Smooth muscle cell (in vitro differentiated cells): ENCODE data around the gene GRK4. TPM values are rescaled to one million over a fixed set of nuclear protein-coding genes. Genes with fewer than 3 reads are reported as not detected.
A peak's percentile ranks its signal among the peaks of the same experiment; 100 is the strongest.

Experiments used
- DNase-seq: peaks from one replicate; lab custom pipeline; 2025; ENCODE audit not compliant: unreplicated experiment; lab: John Stamatoyannopoulos, UW
- H2AFZ ChIP-seq: fragments of 200-600 bp; sonication (generic); 2 replicates; pipeline ENCODE4 v1.6.0; 2016; ENCODE audit warnings: antibody characterized with exemption, low read depth, mild to moderate bottlenecking
- H3F3A ChIP-seq: fragments of 200-600 bp; sonication (generic); 2 replicates; pipeline ENCODE4 v1.6.0; 2017; ENCODE audit warnings: antibody characterized with exemption, low read depth
- H3K27ac ChIP-seq: fragments of 200-600 bp; sonication (generic); 2 replicates; pipeline ENCODE4 v1.5.1; 2016; ENCODE audit warnings: low read depth, mild to moderate bottlenecking
- H3K27me3 ChIP-seq: fragments of 200-600 bp; sonication (generic); 2 replicates; pipeline ENCODE4 v1.6.1; 2016; ENCODE audit warnings: low read depth, mild to moderate bottlenecking
- H3K36me3 ChIP-seq: fragments of 200-600 bp; sonication (generic); 2 replicates; pipeline ENCODE4 v1.5.1; 2016; ENCODE audit warnings: low read depth
- H3K4me1 ChIP-seq: fragments of 200-600 bp; sonication (generic); 2 replicates; pipeline ENCODE4 v1.5.1; 2016; ENCODE audit warnings: low read depth
- H3K4me2 ChIP-seq: fragments of 200-600 bp; sonication (generic); 2 replicates; pipeline ENCODE4 v1.6.0; 2016; ENCODE audit warnings: mild to moderate bottlenecking
- H3K4me3 ChIP-seq: fragments of 200-600 bp; sonication (generic); 2 replicates; pipeline ENCODE4 v1.5.1; 2016; ENCODE audit warnings: mild to moderate bottlenecking
- H3K79me2 ChIP-seq: fragments of 200-600 bp; sonication (generic); 2 replicates; pipeline ENCODE4 v1.6.0; 2016; ENCODE audit warnings: low read depth, mild to moderate bottlenecking
- H3K9ac ChIP-seq: fragments of 200-600 bp; sonication (generic); 2 replicates; pipeline ENCODE4 v1.6.0; 2016; ENCODE audit warnings: low read depth
- H3K9me3 ChIP-seq: fragments of 200-600 bp; sonication (generic); replicated peaks from 2 replicates; pipeline ENCODE4 v1.5.1; 2016; ENCODE audit warnings: low read depth
- H4K20me1 ChIP-seq: fragments of 200-600 bp; sonication (generic); 2 replicates; pipeline ENCODE4 v1.6.0; 2016; ENCODE audit warnings: low read depth
- CTCF ChIP-seq: fragments of 200-600 bp; sonication (generic); IDR thresholded peaks from 2 replicates; pipeline ENCODE4 v1.5.1; 2017; ENCODE audit warnings: borderline replicate concordance, mild to moderate bottlenecking, antibody characterized with exemption; ENCODE audit not compliant: insufficient read depth, poor library complexity, severe bottlenecking
- WGBS: methylation state at CpG from one replicate; pipeline ENCODE4 v1.1.7; 2016; ENCODE audit warnings: low lambda C conversion rate; 5-methylcytosine and 5-hydroxymethylcytosine counted together
- polyA plus RNA-seq: library from polyadenylated mRNA; unstranded; fragments of >200 nt; fragmentation: Nextera tagmentation; extraction: Ambion mirVana; gene quantifications from 2 replicates; pipeline ENCODE4 v1.2.1, GENCODE V29; 2016
- total RNA-seq: library from RNA; depleted of rRNA; stranded (reverse); fragments of >200 nt; gene quantifications from 2 replicates; pipeline ENCODE4 v1.2.3, GENCODE V29; 2014

GRK4 gene
- total and polyA plus RNA-seq, 2 experiments from 2014 or later = 5.2 to 6.9 TPM

- no peak for DNase-seq
- H3K9ac ChIP-seq = no peak overlapping the region
- H3K27ac ChIP-seq = no peak overlapping the region
- WGBS = 98% methylated on average over 19 of the region's 19 CpGs
- H3K9me3 ChIP-seq = no peaks in the 10 kb centered on the region
- peaks cover 9% of the 10 kb centered on the region for H4K20me1 ChIP-seq
- no peaks in the 10 kb centered on the region for H3K4me1 ChIP-seq
- no peaks in the 10 kb centered on the region for H3F3A ChIP-seq
- H3K4me2 ChIP-seq = no peak overlapping the region
- peaks cover 19% of the 10 kb centered on the region for H3K36me3 ChIP-seq
- H3K27me3 ChIP-seq = no peaks in the 10 kb centered on the region
- no peaks in the 10 kb centered on the region for H3K79me2 ChIP-seq
- no peak overlapping the region for H2AFZ ChIP-seq
- no peak for TF ChIP-seq CTCF
- no peak overlapping the region for H3K4me3 ChIP-seq
Observed at GRCh38 chr4:2946812-2947600, 16.4 kb upstream of the GRK4 start.

GRCh38 chr4:2947926-2948325 is 15.4 kb upstream of the GRK4 start:
- H3K4me1 ChIP-seq = no peaks in the 10 kb centered on the region
- WGBS = 91% methylated on average over 11 of the region's 11 CpGs
- no peak for TF ChIP-seq CTCF
- no peaks in the 10 kb centered on the region for H3K9me3 ChIP-seq
- no peaks in the 10 kb centered on the region for H3F3A ChIP-seq
- H3K27ac ChIP-seq = no peak overlapping the region
- H3K27me3 ChIP-seq = no peaks in the 10 kb centered on the region
- H3K9ac ChIP-seq = no peak overlapping the region
- H2AFZ ChIP-seq = no peak overlapping the region
- H3K79me2 ChIP-seq = no peaks in the 10 kb centered on the region
- H3K4me3 ChIP-seq = no peak overlapping the region
- H3K4me2 ChIP-seq = no peak overlapping the region
- peaks cover 23% of the 10 kb centered on the region for H3K36me3 ChIP-seq
- H4K20me1 ChIP-seq = peaks cover 9% of the 10 kb centered on the region
- no peak for DNase-seq

- no peak overlapping the region for H3K4me3 ChIP-seq
- no peaks in the 10 kb centered on the region for H3K27me3 ChIP-seq
- H3K79me2 ChIP-seq = no peaks in the 10 kb centered on the region
- H3K27ac ChIP-seq = no peak overlapping the region
- H3K4me1 ChIP-seq = no peaks in the 10 kb centered on the region
- no peak overlapping the region for H3K4me2 ChIP-seq
- no peaks in the 10 kb centered on the region for H3F3A ChIP-seq
- peak; percentile 43 for TF ChIP-seq CTCF
- H4K20me1 ChIP-seq = peaks cover 9% of the 10 kb centered on the region
- H2AFZ ChIP-seq = no peak overlapping the region
- 95% methylated on average over 14 of the region's 14 CpGs for WGBS
- H3K9ac ChIP-seq = no peak overlapping the region
- no peaks in the 10 kb centered on the region for H3K9me3 ChIP-seq
- H3K36me3 ChIP-seq = peaks cover 27% of the 10 kb centered on the region
- DNase-seq = no peak
Observed at GRCh38 chr4:2948895-2949781, 14.2 kb upstream of the GRK4 start.
